ENCODE results near the gene STX18.

Gene STX18

GRCh38 chr4:4417886-4418285 lies 124.0 kb downstream of the STX18 start:
- Histone ChIP-seq H3K27ac (ENCODE audit: low read length) (no peak overlapping the region), H3K79me2 (ENCODE audit: insufficient read depth, low read length) (no peaks in the 10 kb centered on the region), H3K27me3 (ENCODE audit: insufficient read depth, low read length, poor library complexity) (no peaks in the 10 kb centered on the region), H3K9me3 (ENCODE audit: insufficient read depth, low read length, severe bottlenecking) (no peaks in the 10 kb centered on the region), H3K36me3 (ENCODE audit: insufficient read depth, low read length) (peaks cover 64% of the 10 kb centered on the region), H4K20me1 (ENCODE audit: insufficient read depth, low read length) (peaks cover 2% of the 10 kb centered on the region; the same call in 1 of the 2 replicates), H3K9ac (ENCODE audit: low read depth, low read length) (no peak overlapping the region), H3K4me1 (ENCODE audit: insufficient read depth, low read length) (peaks cover 16% of the 10 kb centered on the region), H2AFZ (ENCODE audit: low read depth, low read length) (no peak overlapping the region), H3K4me2 (ENCODE audit: insufficient read depth, low read length) (no peak overlapping the region), H3K4me3 (ENCODE audit: low read depth in 1 of 2, low read length in 2 of 2) (no peak overlapping the region)
- no peak for TF ChIP-seq CTCF (IDR thresholded peaks at IDR 0.05; ENCODE audit: borderline replicate concordance, extremely low read depth, low read length, poor library complexity, severe bottlenecking)
- no peak for TF ChIP-seq EZH2 (IDR thresholded peaks at IDR 0.05; ENCODE audit: borderline replicate concordance, low read depth, low read length, severe bottlenecking)
- ATAC-seq (ENCODE audit: insufficient read depth, low read depth) (peak; percentile 89), DNase-seq (peak; percentile 63)

GRCh38 chr4:4416981-4417380 lies 124.9 kb downstream of the STX18 start:
- DNase-seq (no peak), ATAC-seq (ENCODE audit: insufficient read depth, low read depth) (no peak)
- no peak overlapping the region for H3K4me3 ChIP-seq (ENCODE audit: low read depth in 1 of 2, low read length in 2 of 2)
- peaks cover 2% of the 10 kb centered on the region; the same call in 1 of the 2 replicates for H4K20me1 ChIP-seq (ENCODE audit: insufficient read depth, low read length)
- no peak overlapping the region for H2AFZ ChIP-seq (ENCODE audit: low read depth, low read length)
- peaks cover 16% of the 10 kb centered on the region for H3K4me1 ChIP-seq (ENCODE audit: insufficient read depth, low read length)
- no peaks in the 10 kb centered on the region for H3K79me2 ChIP-seq (ENCODE audit: insufficient read depth, low read length)
- no peak for TF ChIP-seq CTCF (IDR thresholded peaks at IDR 0.05; ENCODE audit: borderline replicate concordance, extremely low read depth, low read length, poor library complexity, severe bottlenecking)
- no peak for TF ChIP-seq EZH2 (IDR thresholded peaks at IDR 0.05; ENCODE audit: borderline replicate concordance, low read depth, low read length, severe bottlenecking)
- H3K4me2 ChIP-seq (ENCODE audit: insufficient read depth, low read length): no peak overlapping the region
- no peak overlapping the region for H3K27ac ChIP-seq (ENCODE audit: low read length)
- H3K9ac ChIP-seq (ENCODE audit: low read depth, low read length): no peak overlapping the region
- peaks cover 65% of the 10 kb centered on the region for H3K36me3 ChIP-seq (ENCODE audit: insufficient read depth, low read length)
- H3K9me3 ChIP-seq (ENCODE audit: insufficient read depth, low read length, severe bottlenecking): no peaks in the 10 kb centered on the region
- no peaks in the 10 kb centered on the region for H3K27me3 ChIP-seq (ENCODE audit: insufficient read depth, low read length, poor library complexity)

- Histone ChIP-seq H3K4me3 (ENCODE audit: low read depth in 1 of 2, low read length in 2 of 2) (no peak overlapping the region), H3K36me3 (ENCODE audit: insufficient read depth, low read length) (peaks cover 58% of the 10 kb centered on the region), H3K4me2 (ENCODE audit: insufficient read depth, low read length) (no peak overlapping the region), H3K4me1 (ENCODE audit: insufficient read depth, low read length) (peaks cover 16% of the 10 kb centered on the region), H3K9ac (ENCODE audit: low read depth, low read length) (no peak overlapping the region), H2AFZ (ENCODE audit: low read depth, low read length) (no peak overlapping the region), H3K9me3 (ENCODE audit: insufficient read depth, low read length, severe bottlenecking) (no peaks in the 10 kb centered on the region), H3K79me2 (ENCODE audit: insufficient read depth, low read length) (no peaks in the 10 kb centered on the region), H3K27ac (ENCODE audit: low read length) (no peak overlapping the region), H4K20me1 (ENCODE audit: insufficient read depth, low read length) (peaks cover 2% of the 10 kb centered on the region; the same call in 1 of the 2 replicates), H3K27me3 (ENCODE audit: insufficient read depth, low read length, poor library complexity) (no peaks in the 10 kb centered on the region)
- no peak for TF ChIP-seq CTCF (IDR thresholded peaks at IDR 0.05; ENCODE audit: borderline replicate concordance, extremely low read depth, low read length, poor library complexity, severe bottlenecking)
- TF ChIP-seq EZH2 (IDR thresholded peaks at IDR 0.05; ENCODE audit: borderline replicate concordance, low read depth, low read length, severe bottlenecking): no peak
- no peak for ATAC-seq (ENCODE audit: insufficient read depth, low read depth)
- no peak for DNase-seq
Observed at GRCh38 chr4:4415806-4416805, 125.7 kb downstream of the STX18 start.

Measured in DND-41 (cell line).